AG04450 (cell line): Measurements from ENCODE around the gene TMEM11. TPM values are rescaled to one million over a fixed set of nuclear protein-coding genes. Genes with fewer than 3 reads are reported as not detected.

Source experiments
- CTCF ChIA-PET: fragments of 300-600, 350-600 bp; formaldehyde crosslinking; extraction: SDS; loops from one replicate; lab custom pipeline; 2022; ENCODE audit warnings: antibody characterized with exemption, inconsistent platforms; lab: Charles Lee
- POLR2A ChIA-PET: fragments of 350-600 bp; formaldehyde crosslinking; extraction: SDS; loops from one replicate; lab custom pipeline; 2021; ENCODE audit warnings: antibody characterized with exemption, inconsistent platforms; lab: Yijun Ruan, JAX
- DNase-seq: peaks from one replicate; pipeline ENCODE4 v3.0.0-alpha.2; 2011; ENCODE audit warnings: low read depth, low spot score
- H3K27ac ChIP-seq: one replicate; pipeline ENCODE4 v1.5.1; 2012; ENCODE audit warnings: low read depth, low read length, control low read depth
- H3K27me3 ChIP-seq: one replicate; pipeline ENCODE4 v1.6.0; 2012; ENCODE audit warnings: low read length; ENCODE audit not compliant: control insufficient read depth, insufficient read depth
- H3K4me3 ChIP-seq: 2 replicates; pipeline ENCODE4 v1.5.1; 2011; ENCODE audit warnings: mild to moderate bottlenecking, low read depth, low read length, control low read depth
- H3K9me3 ChIP-seq: 2 replicates; pipeline ENCODE4 v1.5.1; 2012; ENCODE audit warnings: low read length; ENCODE audit not compliant: control insufficient read depth, insufficient read depth
- polyA plus RNA-seq: library from polyadenylated mRNA; depleted of rRNA; stranded (reverse); fragments of >200 nt; gene quantifications from 2 replicates; pipeline ENCODE4 v1.2.3, GENCODE V29; 2011
- TF ChIP-seq, protein P1 (sequence below): IDR thresholded peaks from 2 replicates; pipeline ENCODE4 v1.5.1; 2011; ENCODE audit warnings: low read depth, low read length, control low read depth, inconsistent platforms

Gene TMEM11
- polyA plus RNA-seq, 1 experiment: 27.5 TPM

DNA sequence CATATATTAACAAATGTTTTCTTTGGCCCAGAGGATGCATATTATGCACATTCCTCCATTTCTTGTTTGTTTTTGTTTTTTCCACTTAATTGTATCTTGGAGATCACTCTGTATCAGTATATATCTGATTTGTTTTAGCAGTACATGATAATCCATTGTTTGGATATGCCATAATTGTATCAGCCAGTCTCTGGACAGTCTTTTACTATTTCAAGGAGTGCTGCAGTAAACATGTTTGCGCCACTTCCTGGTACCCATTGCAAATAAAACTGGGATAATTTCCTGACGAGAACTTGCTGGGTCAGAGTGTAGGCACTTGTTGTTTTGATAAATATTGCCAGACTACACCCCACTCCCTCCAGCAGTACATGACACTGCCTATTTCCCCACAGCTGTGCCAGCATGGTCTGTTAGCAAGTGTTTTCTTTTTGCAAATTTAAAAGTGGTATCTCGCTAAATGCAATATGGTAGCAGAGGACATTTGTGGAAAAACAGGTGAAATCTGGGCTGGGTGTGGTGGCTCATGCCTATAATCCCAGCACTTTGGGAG lies 4.9 kb upstream of the TMEM11 start:
- TF ChIP-seq, protein P1, sequence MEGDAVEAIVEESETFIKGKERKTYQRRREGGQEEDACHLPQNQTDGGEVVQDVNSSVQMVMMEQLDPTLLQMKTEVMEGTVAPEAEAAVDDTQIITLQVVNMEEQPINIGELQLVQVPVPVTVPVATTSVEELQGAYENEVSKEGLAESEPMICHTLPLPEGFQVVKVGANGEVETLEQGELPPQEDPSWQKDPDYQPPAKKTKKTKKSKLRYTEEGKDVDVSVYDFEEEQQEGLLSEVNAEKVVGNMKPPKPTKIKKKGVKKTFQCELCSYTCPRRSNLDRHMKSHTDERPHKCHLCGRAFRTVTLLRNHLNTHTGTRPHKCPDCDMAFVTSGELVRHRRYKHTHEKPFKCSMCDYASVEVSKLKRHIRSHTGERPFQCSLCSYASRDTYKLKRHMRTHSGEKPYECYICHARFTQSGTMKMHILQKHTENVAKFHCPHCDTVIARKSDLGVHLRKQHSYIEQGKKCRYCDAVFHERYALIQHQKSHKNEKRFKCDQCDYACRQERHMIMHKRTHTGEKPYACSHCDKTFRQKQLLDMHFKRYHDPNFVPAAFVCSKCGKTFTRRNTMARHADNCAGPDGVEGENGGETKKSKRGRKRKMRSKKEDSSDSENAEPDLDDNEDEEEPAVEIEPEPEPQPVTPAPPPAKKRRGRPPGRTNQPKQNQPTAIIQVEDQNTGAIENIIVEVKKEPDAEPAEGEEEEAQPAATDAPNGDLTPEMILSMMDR: no peak
- ChIA-PET POLR2A (no interaction called here), CTCF (interaction anchor here (1.5 kb wide), 1 partner anchor 100 kb away, joined by 4 read pairs; no protein-coding TSS in a partner anchor)

GRCh38 chr17:21218101-21218500 lies 4.1 kb upstream of the TMEM11 start:
- TF ChIP-seq, protein P1: no peak
- POLR2A ChIA-PET: no interaction called here
- peaks cover 8% of the 10 kb centered on the region; the same call in 1 of the 2 replicates for H3K9me3 ChIP-seq
- H3K4me3 ChIP-seq: no peak overlapping the region
- H3K27me3 ChIP-seq: no peaks in the 10 kb centered on the region
- no peak overlapping the region for H3K27ac ChIP-seq
- DNase-seq: no peak
- CTCF ChIA-PET: interaction anchor here (2.5 kb wide), 1 partner anchor 89 kb away, joined by 9 read pairs; no protein-coding TSS in a partner anchor

More for the DNA sequence above, 4.9 kb upstream of the TMEM11 start:
- H3K9me3 ChIP-seq: peaks cover 8% of the 10 kb centered on the region; the same call in 1 of the 2 replicates
- no peak overlapping the region for H3K4me3 ChIP-seq
- H3K27ac ChIP-seq: no peak overlapping the region
- H3K27me3 ChIP-seq: no peaks in the 10 kb centered on the region
- no peak for DNase-seq

- ChIA-PET POLR2A (no interaction called here), CTCF (interaction anchor here (2.5 kb wide), 1 partner anchor 88 kb away, joined by 9 read pairs; no protein-coding TSS in a partner anchor)
- no peak for DNase-seq
- Histone ChIP-seq H3K27ac (no peak overlapping the region), H3K4me3 (no peak overlapping the region), H3K27me3 (no peaks in the 10 kb centered on the region), H3K9me3 (peaks cover 3% of the 10 kb centered on the region; the same call in 1 of the 2 replicates)
- TF ChIP-seq, protein P1: no peak
These were observed 3.4 kb upstream of the TMEM11 start for GRCh38 chr17:21217346-21217745.

DNA sequence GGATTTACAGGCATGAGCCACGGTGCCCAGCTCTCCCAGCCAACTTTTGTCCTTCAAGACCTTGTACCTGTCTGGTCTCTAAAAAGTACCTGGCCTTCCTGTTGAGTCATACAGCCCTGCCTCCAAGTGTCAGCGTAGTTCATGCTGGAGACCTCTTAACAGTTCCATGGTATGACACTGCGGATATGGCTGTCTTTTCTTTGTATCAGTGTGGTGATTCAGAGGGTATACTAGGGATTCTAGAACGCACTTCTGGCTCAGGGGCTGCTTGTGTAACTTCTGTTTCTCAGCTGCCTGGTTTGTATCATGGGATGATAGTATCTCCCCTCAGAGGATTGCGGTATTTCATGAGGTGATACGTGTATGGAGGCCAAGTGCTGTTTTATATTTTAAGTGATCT lies 2.0 kb upstream of the TMEM11 start:
- Histone ChIP-seq H3K27me3 (no peaks in the 10 kb centered on the region), H3K27ac (no peak overlapping the region), H3K9me3 (no peaks in the 10 kb centered on the region; the same call in 1 of the 2 replicates), H3K4me3 (no peak overlapping the region)
- TF ChIP-seq, protein P1: no peak
- ChIA-PET POLR2A (interaction anchor here (0.6 kb wide), 1 partner anchor 37 kb away, joined by 5 read pairs; the partner anchor contains the start of gene NATD1), CTCF (interaction anchor here (2.5 kb wide), 1 partner anchor 87 kb away, joined by 9 read pairs; no protein-coding TSS in a partner anchor)
- DNase-seq: no peak
